T47D (cell line): ENCODE measurements around the gene RABL2B.
"Not testable (repeated sequence)": the region's sequence is repeated elsewhere in the genome, so short reads cannot be mapped to it uniquely, and the experiment has no call there.

Experiments used
- DNase-seq, 2 experiments: peaks; one replicate each; pipeline versions ENCODE4 v3.0.0 to v3.0.0-alpha.2; 2011 to 2012; ENCODE audit warnings: low read depth in 1 of 2, low spot score in 1 of 2
- in situ Hi-C: cut with HindIII; loops from 2 replicates; pipeline ENCODE4 v1.10.0; 2016; ENCODE audit warnings: low sequenced_read_pairs, low pct_unique_long_range_greater_than_20kb

Gene RABL2B

DNA sequence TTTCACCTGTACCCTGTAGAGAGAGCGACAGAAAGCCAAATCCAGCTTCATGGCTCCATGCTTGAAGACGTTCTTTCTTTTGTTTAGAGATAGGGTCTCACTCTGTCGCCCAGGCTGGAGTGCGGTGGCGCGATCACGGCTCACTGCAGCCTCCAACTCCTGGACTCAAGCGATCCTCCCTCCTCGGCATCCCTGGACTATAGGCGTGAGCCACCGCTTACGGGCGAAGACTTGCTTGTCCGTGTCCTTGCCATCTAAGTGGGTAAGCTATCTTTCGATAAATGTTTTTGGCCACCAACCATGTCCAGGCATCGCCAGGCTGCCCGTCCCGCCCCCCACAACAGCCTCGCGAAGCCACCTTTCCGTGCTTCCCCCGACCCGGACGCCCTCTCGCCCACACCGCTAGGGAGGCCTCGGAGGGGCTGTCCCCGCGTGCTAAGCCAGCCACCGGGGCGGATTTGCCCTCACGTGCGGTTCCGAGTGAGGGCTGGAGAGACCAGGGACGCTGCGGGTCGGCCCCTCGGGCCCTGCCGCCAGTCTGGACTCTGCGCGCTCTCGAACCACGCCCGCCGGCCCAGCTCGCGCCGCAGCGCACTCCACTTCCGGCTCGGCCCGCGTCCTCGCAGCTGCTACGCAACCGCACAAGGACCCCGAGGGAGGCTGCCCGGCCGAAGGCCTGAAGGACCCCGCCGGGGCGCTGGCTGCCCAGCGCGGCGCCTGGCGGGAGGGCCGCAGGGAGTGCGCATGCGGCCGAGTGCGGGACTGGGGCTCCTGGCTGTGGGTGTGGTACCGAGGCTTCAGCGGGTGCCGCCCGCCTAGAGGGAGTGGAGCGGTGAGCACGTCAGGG, at the start of gene RABL2B:
Gene RABL2B, minus strand, starts transcription at position 604 of the 847 bp plus-strand sequence. CDS start 1,342 bp downstream, outside the sequence.
- in situ Hi-C loops = not testable (repeated sequence)
- DNase-seq = peak; percentile 37 to 87

DNA sequence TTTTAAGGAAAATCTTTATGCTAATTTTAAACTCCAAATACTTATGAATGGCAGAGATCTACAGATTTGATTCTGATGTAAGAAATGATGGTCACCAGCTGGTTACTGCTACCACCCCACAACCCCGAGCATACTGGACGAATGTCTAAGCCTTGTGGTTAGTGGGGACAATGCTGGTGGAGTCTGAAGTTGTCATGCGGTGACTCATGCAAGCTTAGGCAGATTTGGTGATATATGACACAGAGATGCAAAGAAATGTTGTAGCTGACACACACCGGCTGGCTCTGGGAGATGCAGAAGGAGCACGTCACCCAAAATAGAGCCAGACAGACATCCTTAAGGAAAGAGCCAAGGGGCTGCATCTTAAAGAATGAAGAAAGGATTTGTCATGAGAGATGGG, 3.5 kb upstream of the RABL2B start:
- in situ Hi-C loops, DNase-seq: not testable (repeated sequence)

DNA sequence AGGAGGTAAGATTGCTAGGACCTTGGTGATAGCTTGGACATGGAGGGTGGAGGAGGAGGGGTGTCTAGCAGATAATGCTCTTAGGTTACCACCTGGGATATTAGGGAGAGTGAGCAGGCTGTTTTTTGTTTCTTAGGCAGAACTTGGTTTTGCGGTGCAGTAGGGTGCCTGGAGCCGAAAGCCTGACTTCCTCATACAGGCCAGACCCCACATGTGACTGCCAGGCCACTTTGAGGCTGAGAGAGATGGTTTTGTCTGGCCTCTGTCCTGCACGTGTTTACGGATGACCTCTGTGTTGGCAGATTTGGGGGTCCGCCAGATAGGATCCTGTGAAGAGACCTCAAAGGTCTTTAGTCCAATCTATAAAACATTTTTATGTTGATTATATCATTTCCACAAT, 1.9 kb upstream of the RABL2B start:
- in situ Hi-C loops, DNase-seq: not testable (repeated sequence)

GRCh38 chr22:50783880-50784276, 442 bp upstream of the RABL2B start:
- in situ Hi-C loops, DNase-seq: not testable (repeated sequence)

- DNase-seq, in situ Hi-C loops: not testable (repeated sequence)
Measured at GRCh38 chr22:50782253-50782652, 1.2 kb downstream of the RABL2B start.

GRCh38 chr22:50780244-50780643, 3.2 kb downstream of the RABL2B start:
- in situ Hi-C loops, DNase-seq: not testable (repeated sequence)

GRCh38 chr22:50777631-50778030, 5.8 kb downstream of the RABL2B start:
- not testable (repeated sequence) for DNase-seq

DNA sequence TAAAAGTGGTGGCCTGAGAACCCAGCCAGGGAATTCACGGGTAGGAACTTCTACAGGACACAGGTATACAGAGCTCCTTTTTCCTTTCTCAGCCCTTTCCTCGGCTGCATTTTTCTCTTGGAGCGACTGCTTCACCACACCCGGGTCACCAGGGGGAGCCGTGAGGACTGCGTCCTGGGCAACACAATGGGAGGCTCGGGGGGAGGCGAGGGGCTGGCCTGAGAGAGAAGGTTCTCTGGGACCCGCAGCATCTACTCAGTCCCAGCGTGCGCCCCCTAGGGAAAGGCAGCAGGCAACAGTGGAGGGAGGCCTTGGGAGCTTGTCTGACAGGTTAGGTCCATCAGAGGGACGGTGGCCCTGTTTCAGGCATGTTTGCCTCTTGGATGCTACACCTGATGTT, 8.3 kb downstream of the RABL2B start:
- in situ Hi-C loops = not testable (repeated sequence)
- DNase-seq = peak in 1 of 2 experiments; percentile 79

More at GRCh38 chr22:50777631-50778030, 5.8 kb downstream of the RABL2B start:
- in situ Hi-C loops = not testable (repeated sequence)

GRCh38 chr22:50764288-50764687, 19.1 kb downstream of the RABL2B start:
- DNase-seq, in situ Hi-C loops: not testable (repeated sequence)

DNA sequence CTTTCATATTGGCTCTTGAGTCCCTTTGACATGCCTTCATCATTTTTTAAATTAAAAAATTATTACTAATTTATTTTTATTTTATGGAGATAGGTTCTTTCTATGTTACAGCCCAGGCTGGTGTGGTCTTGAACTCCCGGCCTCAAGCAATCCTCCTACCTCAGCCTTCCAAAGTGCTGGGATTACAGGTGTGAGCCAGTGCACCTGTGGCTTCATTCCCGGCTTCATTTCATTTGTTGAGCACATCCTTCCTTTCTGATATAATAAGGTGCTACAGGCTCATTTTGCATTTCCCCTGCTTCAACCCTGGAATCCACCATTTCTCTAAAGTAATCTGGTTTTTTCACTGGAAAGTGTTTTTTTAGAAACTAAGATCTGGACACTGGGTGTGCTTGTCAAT, 21.6 kb downstream of the RABL2B start:
- not testable (repeated sequence) for DNase-seq

GRCh38 chr22:50759597-50760341, 23.7 kb downstream of the RABL2B start:
- in situ Hi-C loops = not testable (repeated sequence)
- DNase-seq = peak in 1 of 2 experiments; percentile 14

More for the DNA sequence above, 21.6 kb downstream of the RABL2B start:
- in situ Hi-C loops = not testable (repeated sequence)

GRCh38 chr22:50756949-50757491, 26.4 kb downstream of the RABL2B start:
- DNase-seq, in situ Hi-C loops: not testable (repeated sequence)

DNA sequence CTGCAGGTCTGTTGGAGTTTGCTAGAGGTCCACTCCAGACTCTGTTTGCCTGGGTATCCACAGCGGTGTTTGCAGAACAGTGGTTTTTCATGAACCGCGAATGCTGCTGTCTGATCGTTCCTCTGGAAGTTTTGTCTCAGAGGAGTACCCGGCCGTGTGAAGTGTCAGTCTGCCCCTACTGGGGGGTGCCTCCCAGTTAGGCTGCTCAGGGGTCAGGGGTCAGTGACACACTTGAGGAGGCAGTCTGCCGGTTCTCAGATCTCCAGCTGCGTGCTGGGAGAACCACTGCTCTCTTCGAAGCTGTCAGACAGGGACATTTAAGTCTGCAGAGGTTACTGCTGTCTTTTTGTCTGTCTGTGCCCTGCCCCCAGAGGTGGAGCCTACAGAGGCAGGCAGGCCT, 27.0 kb downstream of the RABL2B start:
- in situ Hi-C loops, DNase-seq: not testable (repeated sequence)

DNA sequence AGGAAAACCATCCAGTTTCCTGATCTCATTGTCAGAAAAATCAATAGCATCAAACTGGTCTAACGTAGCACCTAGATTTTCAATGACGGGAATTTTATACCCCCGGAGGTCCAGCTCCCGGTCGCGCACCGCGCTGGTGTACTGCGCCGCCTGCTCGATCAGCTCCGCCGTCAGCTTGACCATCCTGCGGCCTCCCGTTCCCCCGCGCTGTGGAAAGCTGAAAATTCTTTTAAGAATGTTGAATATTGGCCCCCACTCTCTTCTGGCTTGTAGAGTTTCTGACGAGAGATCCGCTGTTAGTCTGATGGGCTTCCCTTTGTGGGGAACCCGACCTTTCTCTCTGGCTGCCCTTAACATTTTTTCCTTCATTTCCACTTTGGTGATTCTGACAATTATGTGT, 28.2 kb downstream of the RABL2B start:
- in situ Hi-C loops, DNase-seq: not testable (repeated sequence)

- DNase-seq, in situ Hi-C loops: not testable (repeated sequence)
Measured at GRCh38 chr22:50749302-50750074, 33.9 kb downstream of the RABL2B start.

- DNase-seq, in situ Hi-C loops: not testable (repeated sequence)
Measured at GRCh38 chr22:50748630-50749029, 34.8 kb downstream of the RABL2B start.

GRCh38 chr22:50747521-50747920, 35.9 kb downstream of the RABL2B start:
- DNase-seq, in situ Hi-C loops: not testable (repeated sequence)
